Colon (tissue), 2 donors: ENCODE measurements around the gene OLFML2A.
"Not testable (repeated sequence)": the region's sequence is repeated elsewhere in the genome, so short reads cannot be mapped to it uniquely, and the experiment has no call there.

Source experiments
- FAIRE-seq: peaks from 2 replicates; lab custom pipeline; 2012; peaks lifted over from hg19 to GRCh38; lab: Jason Lieb, UNC
- donor health status: control.
- donor health status: control.

Gene OLFML2A

GRCh38 chr9:124776954-124777648 lies at the start of gene OLFML2A:
OLFML2A (plus strand) TSS chr9:124777133; CDS start chr9:124777271, 138 bp downstream.
- FAIRE-seq, result no peak

DNA sequence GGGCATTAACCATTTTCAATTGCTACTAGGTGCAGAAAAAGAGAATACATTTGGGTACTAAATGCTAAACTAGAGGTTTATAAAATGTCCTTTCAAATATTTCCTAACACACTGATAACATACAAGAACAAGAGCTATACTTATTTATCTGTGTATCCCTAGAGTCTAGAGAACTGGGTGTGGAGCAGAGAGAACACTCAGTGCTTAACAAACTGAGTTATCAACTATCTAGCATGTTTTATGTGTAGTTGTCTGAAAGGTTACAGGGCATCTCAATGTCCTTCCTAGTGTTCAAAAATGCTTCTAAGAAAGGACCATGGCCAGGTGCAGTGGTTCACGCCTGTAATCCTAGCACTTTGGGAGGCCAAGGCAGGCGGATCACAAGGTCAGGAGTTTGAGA lies 46.2 kb upstream of the OLFML2A start:
- FAIRE-seq, result no peak

DNA sequence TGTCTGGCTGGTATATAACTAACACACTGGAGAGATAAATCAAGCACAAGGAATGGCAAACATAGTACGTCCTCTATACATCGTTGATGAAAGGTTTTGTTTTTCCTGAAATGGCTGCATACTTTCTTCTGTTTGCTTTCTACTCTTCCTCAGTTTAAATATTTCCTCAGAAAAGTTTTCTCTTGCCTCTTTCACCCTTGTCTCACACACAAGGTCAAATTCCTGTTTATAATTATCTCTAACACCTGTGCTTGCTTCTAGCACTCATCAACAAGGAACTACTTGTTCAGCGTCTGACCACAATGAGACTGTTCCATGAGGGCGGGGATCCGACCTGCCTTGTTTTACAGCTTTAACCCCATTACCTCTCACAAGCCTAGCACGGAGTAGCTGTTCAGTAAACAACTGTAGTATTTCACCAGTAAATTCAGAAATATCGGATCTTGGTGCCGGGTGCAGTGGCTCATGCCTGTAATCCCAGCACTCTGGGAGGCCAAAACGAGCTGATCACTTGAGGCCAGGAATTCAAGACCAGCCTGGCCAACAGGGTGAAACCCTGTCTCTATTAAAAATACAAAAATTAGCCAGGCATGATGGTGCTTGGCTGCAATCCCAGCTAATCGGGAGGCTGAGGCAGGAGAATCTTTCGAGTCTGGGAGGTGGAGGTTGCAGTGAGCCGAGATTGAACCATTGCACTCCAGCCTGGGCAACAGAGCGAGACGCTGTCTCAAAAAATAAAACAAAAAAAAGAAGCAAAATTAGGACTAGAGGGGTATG lies 42.8 kb upstream of the OLFML2A start:
- no peak for FAIRE-seq

DNA sequence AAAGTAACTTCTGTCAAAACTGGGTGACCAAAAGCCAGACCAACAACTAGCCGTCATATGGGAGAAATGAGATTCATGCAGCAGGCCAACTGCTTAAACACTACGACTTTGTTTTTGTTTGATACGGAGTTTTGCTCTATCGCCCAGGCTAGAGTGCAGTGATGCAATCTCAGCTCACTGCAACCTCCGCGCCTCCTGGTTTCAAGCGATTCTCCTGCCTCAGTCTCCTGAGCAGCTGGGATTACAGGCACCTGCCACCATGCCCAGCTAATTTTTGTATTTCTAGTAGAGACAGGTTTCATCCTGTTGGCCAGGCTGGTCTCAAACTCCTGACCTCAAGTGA lies 42.2 kb upstream of the OLFML2A start:
- not testable (repeated sequence) for FAIRE-seq

DNA sequence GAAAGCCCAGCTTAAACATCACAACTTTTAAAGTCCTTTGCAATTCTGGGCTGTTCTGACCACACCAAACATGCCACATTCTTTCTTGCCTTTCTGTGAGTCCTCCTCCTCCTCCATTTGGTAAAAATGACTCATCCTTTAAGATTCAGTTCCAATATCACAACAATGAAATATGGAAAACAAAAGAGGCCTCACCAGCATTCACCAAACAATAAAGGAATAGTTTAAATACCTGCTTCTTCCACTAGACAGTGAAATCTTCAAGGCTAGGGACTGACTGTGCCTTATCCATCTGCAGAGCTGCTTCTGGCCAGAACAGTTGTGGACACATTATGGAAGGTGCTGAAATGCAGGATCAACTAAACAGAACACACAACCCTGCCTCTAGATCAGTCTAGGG lies 41.8 kb upstream of the OLFML2A start:
- no peak for FAIRE-seq

DNA sequence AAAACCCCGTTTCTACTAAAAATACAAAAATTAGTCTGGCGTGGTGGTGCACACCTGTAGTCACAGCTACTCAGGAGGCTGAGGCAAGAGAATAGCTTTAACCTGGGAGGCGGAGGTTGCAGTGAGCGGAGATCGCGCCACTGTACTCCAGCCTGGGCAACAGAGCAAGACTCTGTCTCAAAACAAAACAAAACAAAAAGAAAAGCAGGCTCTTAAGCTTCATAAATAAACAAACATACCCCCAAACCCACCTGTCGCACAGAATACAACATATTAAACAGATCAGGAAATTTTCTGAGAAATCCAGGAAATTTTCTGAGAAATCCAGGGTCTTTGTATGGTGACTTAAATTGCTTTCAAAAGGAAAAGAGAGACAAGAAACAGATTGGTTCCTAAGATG lies 38.9 kb upstream of the OLFML2A start:
- not testable (repeated sequence) for FAIRE-seq

- no peak for FAIRE-seq
Observed at GRCh38 chr9:124739360-124739759, 37.6 kb upstream of the OLFML2A start.

DNA sequence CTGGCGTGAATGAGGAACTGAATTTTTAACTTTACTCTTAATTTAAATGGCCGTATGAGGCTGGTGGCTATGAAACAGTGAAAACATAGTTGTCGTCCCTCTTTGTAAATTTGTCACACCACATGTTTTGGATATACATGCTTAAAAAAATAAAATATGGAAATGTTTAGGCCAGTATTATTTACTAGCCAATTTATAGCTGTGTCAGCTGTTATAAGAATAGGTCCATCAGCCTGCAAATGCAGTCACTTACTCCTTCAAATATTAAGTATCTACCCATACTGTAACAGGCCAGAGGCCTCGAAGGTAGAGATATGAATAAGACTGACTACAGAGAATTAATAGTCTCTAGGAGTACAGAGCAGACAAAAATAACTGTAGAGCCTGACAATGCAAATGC lies 35.8 kb upstream of the OLFML2A start:
- FAIRE-seq, result no peak

GRCh38 chr9:124741662-124742061 lies 35.3 kb upstream of the OLFML2A start:
- no peak for FAIRE-seq

DNA sequence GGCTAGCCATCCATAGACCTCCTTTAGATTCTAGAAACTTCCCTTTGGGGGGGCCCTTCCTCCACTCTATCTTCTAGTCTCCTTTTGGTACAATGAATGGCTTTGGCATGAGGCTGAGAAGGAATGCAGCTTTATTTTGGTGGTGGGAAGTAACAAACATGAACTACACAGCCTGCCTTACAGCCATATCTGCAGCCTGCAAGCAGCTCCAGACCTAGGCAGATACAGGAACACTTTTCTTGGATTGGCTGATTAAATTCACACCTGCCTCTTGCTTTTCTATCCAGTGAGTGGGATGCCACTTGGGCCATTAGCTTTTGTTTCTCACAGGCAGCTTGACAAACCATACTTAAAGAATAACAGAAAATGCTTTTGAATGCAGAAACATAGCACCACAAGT lies 34.0 kb upstream of the OLFML2A start:
- FAIRE-seq, result no peak

DNA sequence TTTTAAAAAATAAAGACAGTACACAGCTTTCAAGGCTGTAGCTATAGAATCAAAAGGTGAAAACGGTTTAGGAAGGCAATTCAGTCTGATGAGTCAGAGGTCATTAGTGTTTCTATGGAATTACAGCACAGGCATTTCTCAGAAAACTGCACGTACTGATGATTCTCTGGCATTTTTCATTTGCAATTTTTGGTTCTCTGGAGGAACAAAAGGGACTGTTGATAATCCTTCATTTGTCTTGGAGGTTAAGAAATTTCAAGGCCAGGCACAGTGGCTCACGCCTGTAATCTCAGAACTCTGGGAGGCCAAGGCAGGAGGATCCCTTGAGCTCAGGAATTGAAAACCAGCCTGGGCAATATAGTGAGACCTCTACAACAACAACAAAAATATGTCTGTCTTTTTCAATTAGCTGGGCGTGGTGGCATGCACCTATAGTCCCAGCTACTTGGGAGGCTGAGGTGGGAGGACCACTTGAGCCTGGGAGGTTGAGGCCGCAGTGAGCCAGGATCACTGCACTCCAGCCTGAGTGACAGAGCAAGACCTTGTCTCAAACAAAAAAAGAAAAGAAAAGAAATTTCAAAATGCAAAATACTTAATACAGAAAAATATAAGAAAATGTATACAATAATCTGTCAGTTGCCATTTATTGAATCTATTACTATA lies 33.1 kb upstream of the OLFML2A start:
- no peak for FAIRE-seq

DNA sequence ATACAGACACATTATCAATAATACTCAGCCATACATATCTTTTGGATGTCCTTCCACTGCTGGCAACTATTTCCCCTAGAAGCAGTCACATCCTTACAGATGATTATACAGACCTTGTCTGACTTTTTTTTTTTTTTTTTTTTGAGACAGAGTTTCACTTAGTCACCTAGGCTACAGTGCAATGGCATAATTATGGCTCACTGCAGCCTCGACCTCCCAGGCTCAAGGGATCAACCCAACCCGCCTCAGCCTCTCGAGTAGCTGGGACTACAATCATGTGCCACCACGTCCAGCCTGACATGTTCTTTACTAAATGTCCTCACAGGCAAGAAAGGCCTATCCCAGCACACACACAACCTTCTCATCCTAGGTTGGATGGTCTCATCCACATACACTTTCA lies 29.9 kb upstream of the OLFML2A start:
- no peak for FAIRE-seq

DNA sequence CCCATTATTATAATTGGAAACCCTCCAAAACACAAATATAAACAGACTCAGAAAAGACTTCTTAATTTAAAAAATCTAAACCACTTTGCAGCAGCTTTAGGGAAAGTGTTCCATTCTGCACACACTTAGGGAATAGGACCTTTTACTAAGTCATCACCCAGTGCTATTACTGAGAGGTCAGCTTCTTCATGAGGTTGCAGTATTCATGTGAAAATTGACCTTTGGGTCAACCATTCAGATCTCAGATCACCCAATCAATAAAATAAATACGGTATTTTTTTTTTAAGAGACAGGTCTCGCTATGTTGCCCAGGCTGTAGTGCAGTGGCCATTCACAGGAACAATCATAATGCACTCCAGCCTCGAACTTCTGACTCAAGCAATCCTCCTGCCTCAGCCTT lies 27.6 kb upstream of the OLFML2A start:
- no peak for FAIRE-seq

DNA sequence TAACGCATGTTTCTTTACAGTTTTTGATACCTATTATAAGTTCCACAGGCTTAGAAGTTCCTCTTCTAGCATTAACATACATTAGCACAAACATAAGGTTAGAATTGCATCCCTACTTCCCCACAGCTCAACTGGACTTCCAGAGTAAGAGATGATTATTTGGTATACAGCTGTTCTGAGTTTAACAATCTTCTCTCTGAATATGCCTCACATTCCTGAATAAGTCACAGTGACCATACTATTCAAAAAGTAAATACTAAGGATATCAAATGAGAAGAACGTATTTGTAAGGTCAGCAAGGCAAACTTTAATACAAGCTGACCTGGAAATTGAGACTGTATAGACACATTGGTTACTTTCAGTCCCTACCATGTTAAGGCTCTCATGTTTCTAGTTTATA lies 27.2 kb upstream of the OLFML2A start:
- no peak for FAIRE-seq

- FAIRE-seq, result no peak
Observed at GRCh38 chr9:124752967-124753366, 24.0 kb upstream of the OLFML2A start.

DNA sequence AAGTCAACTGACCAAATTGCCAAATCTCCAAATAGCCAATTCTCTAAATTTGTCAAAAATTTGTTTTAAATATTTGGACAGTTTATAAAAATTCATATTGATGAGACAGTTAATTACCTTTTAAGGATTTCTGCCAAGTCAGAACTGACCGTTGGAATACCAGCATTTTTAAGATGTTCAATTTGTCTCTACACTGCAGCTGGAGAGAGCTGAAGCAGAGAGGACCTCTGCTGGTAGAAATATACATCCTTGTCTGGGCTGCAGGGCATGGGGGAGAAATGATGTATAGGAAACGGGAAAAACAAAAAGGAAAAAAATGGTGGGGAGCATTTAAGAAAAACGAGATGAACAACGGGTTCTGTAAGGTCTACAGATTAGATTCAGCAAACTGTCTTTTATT lies 22.6 kb upstream of the OLFML2A start:
- FAIRE-seq, result no peak

DNA sequence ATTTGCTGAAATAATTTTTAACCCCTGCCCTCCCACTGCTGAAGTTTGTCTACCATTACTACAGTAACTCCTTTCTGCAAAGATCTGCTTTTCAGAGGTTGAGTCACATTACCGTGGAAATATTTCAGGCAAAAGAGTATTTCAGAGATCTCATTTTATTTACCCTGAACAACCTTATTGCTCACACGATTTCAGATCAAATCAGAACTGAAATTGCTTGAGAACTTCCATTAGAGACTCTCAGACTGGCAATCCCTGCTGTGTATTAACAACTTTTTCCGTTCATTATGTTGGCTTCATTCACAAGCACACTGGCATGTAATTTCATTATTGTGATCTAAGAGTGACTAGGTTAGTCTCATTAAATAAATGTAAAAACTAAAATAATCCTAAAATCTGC lies 21.9 kb upstream of the OLFML2A start:
- FAIRE-seq, result no peak

GRCh38 chr9:124756011-124756410 lies 20.9 kb upstream of the OLFML2A start:
- no peak for FAIRE-seq

DNA sequence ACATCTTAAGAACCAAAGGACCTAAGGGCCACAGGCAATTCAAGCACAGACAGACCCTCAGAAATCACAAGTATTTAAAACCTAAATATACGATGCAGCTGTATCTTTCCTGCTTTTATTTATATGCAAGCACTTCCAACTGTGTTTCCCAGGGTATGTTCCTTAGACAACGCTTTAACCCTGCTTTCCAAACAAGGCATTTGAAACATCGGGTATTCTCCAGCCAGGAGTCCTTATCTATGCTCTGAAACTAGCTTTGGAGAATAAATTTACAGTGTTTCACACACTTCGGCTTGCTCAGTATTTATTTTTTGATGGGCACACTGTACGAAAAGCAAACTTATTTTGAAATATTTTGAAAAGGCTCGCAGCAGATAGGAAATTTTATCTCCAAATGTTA lies 19.3 kb upstream of the OLFML2A start:
- no peak for FAIRE-seq

DNA sequence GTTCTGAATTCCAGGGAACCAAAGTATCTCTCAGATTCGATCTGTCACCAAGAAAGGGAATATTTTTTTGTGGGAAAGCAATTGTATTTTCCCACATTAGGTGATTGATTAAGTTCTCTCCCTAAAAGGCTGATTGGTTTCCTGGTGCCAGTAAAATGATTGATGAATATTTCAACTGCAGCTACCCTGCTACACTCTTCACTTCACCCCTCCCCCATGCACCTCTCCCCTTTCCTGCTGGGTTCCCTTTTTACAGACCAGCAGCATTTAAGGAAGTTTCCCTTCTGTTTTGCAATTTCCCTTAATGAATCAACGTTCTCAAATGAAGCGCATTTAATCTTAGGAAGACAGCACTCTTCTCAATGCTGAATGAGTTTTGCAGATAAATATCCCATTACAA lies 18.9 kb upstream of the OLFML2A start:
- FAIRE-seq, result no peak

- FAIRE-seq, result no peak
Observed at GRCh38 chr9:124758691-124759090, 18.2 kb upstream of the OLFML2A start.

GRCh38 chr9:124759327-124759726 lies 17.6 kb upstream of the OLFML2A start:
- no peak for FAIRE-seq

DNA sequence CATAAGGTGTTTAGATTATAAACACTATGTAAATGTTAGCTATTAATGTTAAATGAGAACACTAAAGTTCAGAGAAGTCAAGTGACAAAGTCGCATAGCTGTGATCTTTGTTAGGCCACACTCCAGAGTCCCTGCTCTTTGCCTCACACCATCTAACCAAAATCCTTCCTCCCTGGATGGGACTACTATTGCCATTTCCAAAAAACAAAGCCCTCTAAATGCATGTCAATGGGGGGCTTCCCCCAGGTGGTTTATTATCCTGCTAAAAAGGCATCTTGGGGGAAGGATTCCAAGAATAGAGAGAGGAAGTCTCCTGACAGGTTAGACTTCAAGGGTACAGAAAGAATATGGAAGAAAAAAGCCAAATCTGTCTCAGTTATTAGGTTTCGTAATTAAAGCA lies 16.2 kb upstream of the OLFML2A start:
- FAIRE-seq, result no peak
